Erythroblast (primary cell): Measurements from ENCODE around the gene PRUNE1.

Experiments
- GATA1 ChIP-seq: IDR thresholded peaks from 2 replicates; pipeline ENCODE4 v1.6.1; 2011; ENCODE audit warnings: low read depth, mild to moderate bottlenecking, control low read depth, low read length, moderate library complexity
- POLR2A ChIP-seq: IDR thresholded peaks from 2 replicates; pipeline ENCODE4 v1.6.1; 2011; ENCODE audit warnings: mild to moderate bottlenecking, low read length

DNA sequence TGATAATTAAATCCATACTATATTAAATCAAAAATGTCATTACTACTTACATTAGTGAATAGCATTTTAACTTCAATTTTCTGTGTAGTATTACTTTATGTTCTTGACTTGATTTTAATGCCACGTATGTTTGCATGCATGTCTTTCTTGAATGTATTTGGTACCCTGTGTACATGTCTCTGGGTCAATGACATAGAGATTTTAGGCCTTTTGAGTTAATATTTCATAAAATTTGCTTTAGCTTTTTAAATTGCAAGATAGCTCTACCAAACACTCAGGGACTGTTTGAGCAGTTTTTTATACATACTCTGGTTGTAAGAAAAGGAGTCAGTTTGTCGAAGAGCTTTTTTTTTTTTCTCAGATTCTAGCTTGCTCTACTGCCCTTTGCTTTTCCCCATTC lies 53.5 kb downstream of the PRUNE1 start:
- no peak for TF ChIP-seq POLR2A
- TF ChIP-seq GATA1: no peak
